H9 (cell line): ENCODE measurements around the gene RPL28. TPM values are rescaled to one million over a fixed set of nuclear protein-coding genes. Genes with fewer than 3 reads are reported as not detected.

Experiments
- DNase-seq: peaks from one replicate; pipeline ENCODE4 v3.0.0-alpha.2; 2017
- H2AFZ ChIP-seq: one replicate; pipeline ENCODE4 v1.6.1; 2013; ENCODE audit warnings: mild to moderate bottlenecking, low read length, control low read depth, moderate library complexity
- H2AK5ac ChIP-seq: 2 replicates; pipeline ENCODE4 v1.6.1; 2013; ENCODE audit warnings: low read length, control low read depth, mixed read lengths; ENCODE audit not compliant: insufficient read length
- H2BK120ac ChIP-seq: one replicate; pipeline ENCODE4 v1.6.1; 2013; ENCODE audit warnings: low read depth, mild to moderate bottlenecking, low read length, control low read depth, inconsistent platforms; ENCODE audit not compliant: poor library complexity, severe bottlenecking
- H2BK12ac ChIP-seq: 2 replicates; pipeline ENCODE4 v1.6.1; 2013; ENCODE audit warnings: low read length, control low read depth, mixed read lengths, low read depth; ENCODE audit not compliant: insufficient read length
- H2BK15ac ChIP-seq: 2 replicates; pipeline ENCODE4 v1.6.1; 2013; ENCODE audit warnings: low read depth, low read length, control low read depth
- H2BK20ac ChIP-seq: one replicate; pipeline ENCODE4 v1.6.1; 2013; ENCODE audit warnings: low read depth, mild to moderate bottlenecking, low read length, control low read depth, inconsistent platforms; ENCODE audit not compliant: poor library complexity, severe bottlenecking
- H2BK5ac ChIP-seq: 2 replicates; pipeline ENCODE4 v1.6.1; 2013; ENCODE audit warnings: low read length, control low read depth, mixed read lengths; ENCODE audit not compliant: insufficient read length
- H3K14ac ChIP-seq: 2 replicates; pipeline ENCODE4 v1.6.1; 2013; ENCODE audit warnings: low read length, control low read depth; ENCODE audit not compliant: insufficient read depth
- H3K18ac ChIP-seq: 2 replicates; pipeline ENCODE4 v1.6.1; 2013; ENCODE audit warnings: low read depth, mild to moderate bottlenecking, mixed read lengths, low read length, control low read depth; ENCODE audit not compliant: insufficient read length
- H3K23ac ChIP-seq: 2 replicates; pipeline ENCODE4 v1.6.1; 2013; ENCODE audit warnings: low read length, control low read depth, mixed read lengths, low read depth; ENCODE audit not compliant: insufficient read length
- H3K23me2 ChIP-seq: 2 replicates; pipeline ENCODE4 v1.6.1; 2013; ENCODE audit warnings: low read depth, mild to moderate bottlenecking, mixed read lengths, low read length, control low read depth; ENCODE audit not compliant: insufficient read length, poor library complexity, severe bottlenecking
- H3K27ac ChIP-seq: 2 replicates; pipeline ENCODE4 v1.5.1; 2013; ENCODE audit warnings: low read length, control low read depth, mixed read lengths, low read depth; ENCODE audit not compliant: insufficient read length
- H3K27me3 ChIP-seq: 2 replicates; pipeline ENCODE4 v1.6.1; 2013; ENCODE audit warnings: low read length, control low read depth, inconsistent platforms; ENCODE audit not compliant: insufficient read depth
- H3K4ac ChIP-seq: 2 replicates; pipeline ENCODE4 v1.6.1; 2013; ENCODE audit warnings: low read depth, mild to moderate bottlenecking, control low read depth, inconsistent platforms, low read length, moderate library complexity
- H3K4me1 ChIP-seq: 2 replicates; pipeline ENCODE4 v1.6.1; 2013; ENCODE audit warnings: low read length, control low read depth, inconsistent platforms; ENCODE audit not compliant: insufficient read depth
- H3K4me2 ChIP-seq: 2 replicates; pipeline ENCODE4 v1.6.1; 2013; ENCODE audit warnings: low read length, control low read depth, mixed read lengths; ENCODE audit not compliant: insufficient read length, insufficient read depth
- H3K56ac ChIP-seq: 2 replicates; pipeline ENCODE4 v1.6.1; 2013; ENCODE audit warnings: low read depth, mild to moderate bottlenecking, mixed read lengths, low read length, control low read depth; ENCODE audit not compliant: insufficient read length
- H3K79me1 ChIP-seq: 2 replicates; pipeline ENCODE4 v1.6.1; 2013; ENCODE audit warnings: low read depth, mild to moderate bottlenecking, moderate library complexity, low read length, control low read depth, inconsistent platforms; ENCODE audit not compliant: insufficient read depth, poor library complexity, severe bottlenecking
- H3K79me2 ChIP-seq: 2 replicates; pipeline ENCODE4 v1.6.1; 2013; ENCODE audit warnings: low read length, control low read depth, inconsistent platforms; ENCODE audit not compliant: insufficient read depth
- H3K9ac ChIP-seq: 2 replicates; pipeline ENCODE4 v1.6.1; 2013; ENCODE audit warnings: low read length, control low read depth, mixed read lengths; ENCODE audit not compliant: insufficient read length; ENCODE audit errors: extremely low read depth
- H3K9me3 ChIP-seq: one replicate; pipeline ENCODE4 v1.6.1; 2013; ENCODE audit warnings: low read depth, low read length, inconsistent platforms; ENCODE audit not compliant: control insufficient read depth
- H3T11ph ChIP-seq: one replicate; pipeline ENCODE4 v1.6.1; 2013; ENCODE audit warnings: mild to moderate bottlenecking, low read length, control low read depth, inconsistent platforms
- H4K20me1 ChIP-seq: one replicate; pipeline ENCODE4 v1.6.1; 2013; ENCODE audit not compliant: control insufficient read depth, insufficient read length, insufficient read depth
- H4K5ac ChIP-seq: 2 replicates; pipeline ENCODE4 v1.6.1; 2013; ENCODE audit warnings: low read depth, mild to moderate bottlenecking, mixed read lengths, low read length, control low read depth; ENCODE audit not compliant: insufficient read length
- H4K8ac ChIP-seq: replicated peaks from 2 replicates; pipeline ENCODE4 v1.6.1; 2013; ENCODE audit warnings: low read length, control low read depth, mixed read lengths, low read depth; ENCODE audit not compliant: insufficient read length
- H4K91ac ChIP-seq: 2 replicates; pipeline ENCODE4 v1.6.1; 2013; ENCODE audit warnings: low read depth, mild to moderate bottlenecking, moderate library complexity, mixed read lengths, low read length, control low read depth; ENCODE audit not compliant: insufficient read length
- H3K27ac Mint-ChIP-seq, 3 experiments: 2 replicates in 2 of 3; 3 replicates in 1 of 3; pipeline ENCODE4 v1.8.0; 2020 to 2021; ENCODE audit warnings: mixed read lengths in 3 of 3, mild to moderate bottlenecking in 1 of 3, moderate library complexity in 1 of 3
- H3K27me3 Mint-ChIP-seq: 2 replicates; pipeline ENCODE4 v1.8.0; 2021; ENCODE audit warnings: low read depth, mild to moderate bottlenecking, moderate library complexity, mixed read lengths
- H3K36me3 Mint-ChIP-seq, 3 experiments: 2 replicates in 2 of 3; 3 replicates in 1 of 3; pipeline ENCODE4 v1.8.0; 2020 to 2021; ENCODE audit warnings: low read depth in 3 of 3, mixed read lengths in 3 of 3; ENCODE audit not compliant: insufficient read depth in 1 of 3
- H3K4me1 Mint-ChIP-seq, 2 experiments: 2 replicates each; pipeline ENCODE4 v1.8.0; 2020; ENCODE audit warnings: mixed read lengths in 2 of 2
- H3K4me3 Mint-ChIP-seq, 2 experiments: 2 replicates in 1 of 2; 3 replicates in 1 of 2; pipeline ENCODE4 v1.8.0; 2020 to 2021; ENCODE audit warnings: mild to moderate bottlenecking in 2 of 2, mixed read lengths in 2 of 2, moderate library complexity in 1 of 2
- H3K9me3 Mint-ChIP-seq, 2 experiments: 2 replicates in 1 of 2; 3 replicates in 1 of 2; pipeline ENCODE4 v1.8.0; 2020; ENCODE audit warnings: mild to moderate bottlenecking in 2 of 2, mixed read lengths in 2 of 2, moderate library complexity in 1 of 2
- WGBS: extraction: QIAGEN DNeasy Blood & Tissue Kit; methylation state at CpG from one replicate; pipeline ENCODE4 v1.1.7; 2013; ENCODE audit warnings: missing lambda C conversion rate, low lambda C conversion rate, mixed read lengths; ENCODE audit not compliant: insufficient read length; ENCODE audit errors: extremely low coverage; 5-methylcytosine and 5-hydroxymethylcytosine counted together
- total RNA-seq: library from RNA; stranded (reverse); gene quantifications from 2 replicates; pipeline ENCODE4 v1.2.1, GENCODE V29; 2021
- TF ChIP-seq, protein P1 (sequence below): fragments of 200-600 bp; sonication (generic); conservative IDR thresholded peaks from 3 replicates; pipeline ENCODE4 v1.8.0; 2021; ENCODE audit warnings: antibody characterized with exemption, mild to moderate bottlenecking

Gene RPL28
- total RNA-seq, 1 experiment from 2014 or later = 2,076 TPM

DNA sequence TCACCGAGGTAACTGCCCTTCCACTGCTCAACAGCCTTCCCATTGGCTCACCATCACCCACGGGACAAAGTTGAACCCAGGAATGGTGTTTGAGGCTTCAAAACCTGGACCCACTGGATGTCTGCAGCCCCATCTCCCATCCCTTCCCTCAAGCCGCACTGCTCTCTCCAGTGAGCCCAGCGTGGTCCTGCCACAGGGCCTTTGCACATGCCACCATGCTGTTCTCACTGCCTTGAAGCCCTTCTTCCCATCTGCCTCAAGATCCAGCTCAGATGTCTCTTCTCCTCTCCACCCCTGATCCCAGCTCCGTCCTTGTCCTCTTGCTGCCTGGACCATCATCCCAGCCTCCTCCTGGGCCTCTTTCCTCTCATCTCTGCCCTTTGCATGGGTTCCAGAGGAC, 53.3 kb downstream of the RPL28 start:
- Histone ChIP-seq H2AK5ac (no peak overlapping the region), H4K20me1 (no peaks in the 10 kb centered on the region), H4K91ac (no peak overlapping the region), H2BK15ac (no peak overlapping the region), H3K56ac (no peak overlapping the region), H3K18ac (no peak overlapping the region), H2BK120ac (no peak overlapping the region), H2BK20ac (no peak overlapping the region), H4K8ac (no peak overlapping the region), H3K79me1 (no peaks in the 10 kb centered on the region), H3K4me1 (0 out of 2 replicates have a peak, but pooled peaks cover 2% of the 10 kb centered on the region), H3K14ac (no peak overlapping the region), H3K23me2 (peaks cover 24% of the 10 kb centered on the region), H4K5ac (no peak overlapping the region), H3K79me2 (no peaks in the 10 kb centered on the region), H3K27me3 (peaks cover 17% of the 10 kb centered on the region), H2BK5ac (no peak overlapping the region), H3K23ac (no peak overlapping the region), H3K4me2 (no peak overlapping the region), H2AFZ (no peak overlapping the region), H3K9ac (no peak overlapping the region), H2BK12ac (no peak overlapping the region), H3K9me3 (no peaks in the 10 kb centered on the region), H3T11ph (no peak overlapping the region), H3K4ac (no peak overlapping the region), H3K27ac (no peak overlapping the region)
- Mint-ChIP-seq H3K9me3 (peaks cover 0 to 5% of the 10 kb centered on the region in 2 experiments; a peak in 2 of 5 replicates), H3K27me3 (peaks cover 52% of the 10 kb centered on the region), H3K27ac (no peak overlapping the region), H3K4me1 (peaks cover 11 to 28% of the 10 kb centered on the region in 2 experiments), H3K36me3 (no peaks in the 10 kb centered on the region; a peak in 1 of 7 replicates), H3K4me3 (peak overlapping the region in 1 of 2 experiments; percentile 48; a peak in 1 of 5 replicates)
- DNase-seq = no peak
- WGBS = no CpG with 5 or more reads among the region's 5 CpGs
- TF ChIP-seq, protein P1, sequence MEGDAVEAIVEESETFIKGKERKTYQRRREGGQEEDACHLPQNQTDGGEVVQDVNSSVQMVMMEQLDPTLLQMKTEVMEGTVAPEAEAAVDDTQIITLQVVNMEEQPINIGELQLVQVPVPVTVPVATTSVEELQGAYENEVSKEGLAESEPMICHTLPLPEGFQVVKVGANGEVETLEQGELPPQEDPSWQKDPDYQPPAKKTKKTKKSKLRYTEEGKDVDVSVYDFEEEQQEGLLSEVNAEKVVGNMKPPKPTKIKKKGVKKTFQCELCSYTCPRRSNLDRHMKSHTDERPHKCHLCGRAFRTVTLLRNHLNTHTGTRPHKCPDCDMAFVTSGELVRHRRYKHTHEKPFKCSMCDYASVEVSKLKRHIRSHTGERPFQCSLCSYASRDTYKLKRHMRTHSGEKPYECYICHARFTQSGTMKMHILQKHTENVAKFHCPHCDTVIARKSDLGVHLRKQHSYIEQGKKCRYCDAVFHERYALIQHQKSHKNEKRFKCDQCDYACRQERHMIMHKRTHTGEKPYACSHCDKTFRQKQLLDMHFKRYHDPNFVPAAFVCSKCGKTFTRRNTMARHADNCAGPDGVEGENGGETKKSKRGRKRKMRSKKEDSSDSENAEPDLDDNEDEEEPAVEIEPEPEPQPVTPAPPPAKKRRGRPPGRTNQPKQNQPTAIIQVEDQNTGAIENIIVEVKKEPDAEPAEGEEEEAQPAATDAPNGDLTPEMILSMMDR = no peak
